NT2/D1 (cell line): ENCODE data around the gene GLB1L3.

ENCODE experiments used
- DNase-seq: peaks from one replicate; pipeline ENCODE4 v3.0.0-alpha.2; 2011; ENCODE audit warnings: low read depth, low spot score
- H3K27me3 ChIP-seq: 2 replicates; pipeline ENCODE4 v1.6.0; 2011; ENCODE audit warnings: mild to moderate bottlenecking; ENCODE audit not compliant: insufficient read length, insufficient read depth
- H3K36me3 ChIP-seq: 2 replicates; pipeline ENCODE4 v1.6.1; 2011; ENCODE audit warnings: mild to moderate bottlenecking, low read length, mixed read lengths; ENCODE audit not compliant: insufficient read depth, insufficient read length
- H3K4me1 ChIP-seq: 2 replicates; pipeline ENCODE4 v1.5.1; 2011; ENCODE audit not compliant: insufficient read depth, insufficient read length
- H3K4me3 ChIP-seq: 2 replicates; pipeline ENCODE4 v1.5.1; 2011; ENCODE audit warnings: low read depth; ENCODE audit not compliant: insufficient read length
- H3K9ac ChIP-seq: 2 replicates; pipeline ENCODE4 v1.6.0; 2011; ENCODE audit warnings: low read depth; ENCODE audit not compliant: insufficient read length
- H3K9me3 ChIP-seq: 2 replicates; pipeline ENCODE4 v1.5.1; 2011; ENCODE audit warnings: mild to moderate bottlenecking, low read length; ENCODE audit not compliant: insufficient read depth
- SUZ12 ChIP-seq: IDR thresholded peaks from 2 replicates; pipeline ENCODE4 v1.6.1; 2011; ENCODE audit not compliant: insufficient read length, insufficient read depth; ENCODE audit errors: extremely low read depth
- YY1 ChIP-seq: IDR thresholded peaks from 2 replicates; pipeline ENCODE4 v1.6.1; 2011; ENCODE audit not compliant: insufficient read length, insufficient read depth
- ZNF274 ChIP-seq: IDR thresholded peaks from 2 replicates; pipeline ENCODE4 v1.6.1; 2011; ENCODE audit warnings: mild to moderate bottlenecking, low read depth, low read length

The GLB1L3 gene

GRCh38 chr11:134331354-134332188 lies 55.4 kb downstream of the GLB1L3 start, which contains the start of gene GLB1L2:
Gene GLB1L2 (plus strand): TSS chr11:134331988. CDS start chr11:134332062, 74 bp downstream.
- Histone ChIP-seq H3K4me3 (peak within 1 kb of the TSS; percentile 55), H3K27me3 (peaks cover 66% of the 10 kb centered on the region), H3K9ac (peak within 1 kb of the TSS; percentile 56)

GRCh38 chr11:134332189-134332631 lies 56.0 kb downstream of the GLB1L3 start:
- peaks cover 3% of the 10 kb centered on the region for H3K4me1 ChIP-seq
- H3K36me3 ChIP-seq: no peaks in the 10 kb centered on the region
- H3K9me3 ChIP-seq: no peaks in the 10 kb centered on the region
- H3K4me3 ChIP-seq: peak overlapping the region; percentile 55
- peak overlapping the region; percentile 56 for H3K9ac ChIP-seq
- DNase-seq: no peak
- H3K27me3 ChIP-seq: peaks cover 66% of the 10 kb centered on the region
- TF ChIP-seq YY1 (no peak), SUZ12 (no peak), ZNF274 (no peak)

More at GRCh38 chr11:134331354-134332188, 55.4 kb downstream of the GLB1L3 start, which contains the start of gene GLB1L2:
- Histone ChIP-seq H3K4me1 (peaks cover 3% of the 10 kb centered on the region), H3K9me3 (no peaks in the 10 kb centered on the region), H3K36me3 (no peaks in the 10 kb centered on the region)
- no peak for TF ChIP-seq YY1
- no peak for TF ChIP-seq ZNF274
- peak; percentile 44 for DNase-seq

GRCh38 chr11:134332782-134333181 lies 56.6 kb downstream of the GLB1L3 start:
- Histone ChIP-seq H3K9me3 (no peaks in the 10 kb centered on the region), H3K36me3 (no peaks in the 10 kb centered on the region), H3K4me1 (peaks cover 3% of the 10 kb centered on the region), H3K9ac (no peak overlapping the region), H3K4me3 (no peak overlapping the region), H3K27me3 (peaks cover 66% of the 10 kb centered on the region)
- TF ChIP-seq ZNF274: no peak
- TF ChIP-seq SUZ12: no peak
- no peak for TF ChIP-seq YY1
- DNase-seq: no peak

GRCh38 chr11:134333312-134333711 lies 57.1 kb downstream of the GLB1L3 start:
- Histone ChIP-seq H3K36me3 (no peaks in the 10 kb centered on the region), H3K9ac (no peak overlapping the region), H3K9me3 (no peaks in the 10 kb centered on the region), H3K4me1 (peaks cover 3% of the 10 kb centered on the region), H3K27me3 (peaks cover 65% of the 10 kb centered on the region), H3K4me3 (no peak overlapping the region)
- no peak for TF ChIP-seq YY1
- TF ChIP-seq SUZ12: no peak
- TF ChIP-seq ZNF274: no peak
- no peak for DNase-seq

- H3K27me3 ChIP-seq: peaks cover 59% of the 10 kb centered on the region
- no peak for TF ChIP-seq YY1
- no peak for TF ChIP-seq ZNF274
- H3K9me3 ChIP-seq: no peaks in the 10 kb centered on the region
- peaks cover 3% of the 10 kb centered on the region for H3K4me1 ChIP-seq
- no peak for DNase-seq
- no peak overlapping the region for H3K9ac ChIP-seq
- H3K4me3 ChIP-seq: no peak overlapping the region
- no peaks in the 10 kb centered on the region for H3K36me3 ChIP-seq
Measured at GRCh38 chr11:134333946-134334345, 57.8 kb downstream of the GLB1L3 start.

- H3K27me3 ChIP-seq: peaks cover 51% of the 10 kb centered on the region
- H3K9ac ChIP-seq: no peak overlapping the region
- peaks cover 3% of the 10 kb centered on the region for H3K4me1 ChIP-seq
- TF ChIP-seq ZNF274 (no peak), SUZ12 (no peak), YY1 (no peak)
- DNase-seq: no peak
- H3K4me3 ChIP-seq: no peak overlapping the region
- no peaks in the 10 kb centered on the region for H3K36me3 ChIP-seq
- no peaks in the 10 kb centered on the region for H3K9me3 ChIP-seq
Measured at GRCh38 chr11:134334796-134335571, 58.8 kb downstream of the GLB1L3 start.

- H3K36me3 ChIP-seq: no peaks in the 10 kb centered on the region
- no peak for DNase-seq
- H3K4me1 ChIP-seq: no peaks in the 10 kb centered on the region
- no peak overlapping the region for H3K4me3 ChIP-seq
- H3K27me3 ChIP-seq: peaks cover 34% of the 10 kb centered on the region
- H3K9ac ChIP-seq: no peak overlapping the region
- TF ChIP-seq ZNF274 (no peak), YY1 (no peak)
- H3K9me3 ChIP-seq: no peaks in the 10 kb centered on the region
Measured at GRCh38 chr11:134337051-134337450, 60.9 kb downstream of the GLB1L3 start.
